ENCODE data around the gene NOP14. TPM values are rescaled to one million over a fixed set of nuclear protein-coding genes. Genes with fewer than 3 reads are reported as not detected.

The NOP14 gene
- total RNA-seq, 3 donors from 2014 or later: 21.2 to 33.1 (median 23.4) TPM

- H3K27me3 ChIP-seq: no peaks in the 10 kb centered on the region
- intact Hi-C loops (cut with DNase I; ENCODE audit: low total_unique reads): no loop called here
- DNase-seq (ENCODE audit: low spot score in 2 of 2): no peak
- H3K9me3 ChIP-seq: no peaks in the 10 kb centered on the region
- H3K36me3 ChIP-seq: no peaks in the 10 kb centered on the region
- TF ChIP-seq POLR2A (IDR thresholded peaks at IDR 0.05): no peak
- TF ChIP-seq CTCF (IDR thresholded peaks at IDR 0.05): no peak
- no peak for TF ChIP-seq POLR2AphosphoS5 (IDR thresholded peaks at IDR 0.05)
- no peak overlapping the region for H3K4me3 ChIP-seq
- peaks cover 0 to 4% of the 10 kb centered on the region in 2 donors for H3K4me1 ChIP-seq
- peak overlapping the region in 1 of 2 donors; percentile 73 for H3K27ac ChIP-seq
Observed at GRCh38 chr4:2913168-2913567, 50.0 kb downstream of the NOP14 start.

- Histone ChIP-seq H3K4me3 (no peak overlapping the region), H3K27me3 (no peaks in the 10 kb centered on the region), H3K9me3 (no peaks in the 10 kb centered on the region), H3K4me1 (peaks cover 0 to 4% of the 10 kb centered on the region in 2 donors), H3K27ac (no peak overlapping the region), H3K36me3 (no peaks in the 10 kb centered on the region)
- no peak for DNase-seq (ENCODE audit: low spot score in 2 of 2)
- TF ChIP-seq POLR2A (IDR thresholded peaks at IDR 0.05) (no peak), CTCF (IDR thresholded peaks at IDR 0.05) (no peak), POLR2AphosphoS5 (IDR thresholded peaks at IDR 0.05) (no peak)
- intact Hi-C loops (cut with DNase I; ENCODE audit: low total_unique reads): no loop called here
Observed at GRCh38 chr4:2911868-2912267, 51.3 kb downstream of the NOP14 start.

- intact Hi-C loops (cut with DNase I; ENCODE audit: low total_unique reads): no loop called here
- TF ChIP-seq POLR2A (IDR thresholded peaks at IDR 0.05) (no peak), POLR2AphosphoS5 (IDR thresholded peaks at IDR 0.05) (no peak), CTCF (IDR thresholded peaks at IDR 0.05) (no peak)
- no peak for DNase-seq (ENCODE audit: low spot score in 2 of 2)
- no peak overlapping the region for H3K27ac ChIP-seq
- no peak overlapping the region for H3K4me3 ChIP-seq
- H3K36me3 ChIP-seq: no peaks in the 10 kb centered on the region
- H3K9me3 ChIP-seq: no peaks in the 10 kb centered on the region
- H3K27me3 ChIP-seq: no peaks in the 10 kb centered on the region
- H3K4me1 ChIP-seq: peaks cover 0 to 4% of the 10 kb centered on the region in 2 donors
Observed at GRCh38 chr4:2910409-2910808, 52.8 kb downstream of the NOP14 start.

GRCh38 chr4:2909583-2909982 lies 53.6 kb downstream of the NOP14 start:
- Histone ChIP-seq H3K27me3 (no peaks in the 10 kb centered on the region), H3K36me3 (peaks cover 5% of the 10 kb centered on the region), H3K9me3 (no peaks in the 10 kb centered on the region), H3K27ac (no peak overlapping the region), H3K4me1 (peaks cover 0 to 4% of the 10 kb centered on the region in 2 donors), H3K4me3 (no peak overlapping the region)
- DNase-seq (ENCODE audit: low spot score in 2 of 2): no peak
- intact Hi-C loops (cut with DNase I; ENCODE audit: low total_unique reads): no loop called here
- TF ChIP-seq CTCF (IDR thresholded peaks at IDR 0.05): no peak
- TF ChIP-seq POLR2A (IDR thresholded peaks at IDR 0.05): no peak
- TF ChIP-seq POLR2AphosphoS5 (IDR thresholded peaks at IDR 0.05): no peak

GRCh38 chr4:2908686-2909085 lies 54.5 kb downstream of the NOP14 start:
- Histone ChIP-seq H3K9me3 (no peaks in the 10 kb centered on the region), H3K4me3 (no peak overlapping the region), H3K4me1 (no peaks in the 10 kb centered on the region), H3K27ac (no peak overlapping the region), H3K36me3 (peaks cover 5% of the 10 kb centered on the region), H3K27me3 (no peaks in the 10 kb centered on the region)
- DNase-seq (ENCODE audit: low spot score in 2 of 2): no peak
- TF ChIP-seq CTCF (IDR thresholded peaks at IDR 0.05) (no peak), POLR2A (IDR thresholded peaks at IDR 0.05) (no peak), POLR2AphosphoS5 (IDR thresholded peaks at IDR 0.05) (no peak)
- intact Hi-C loops (cut with DNase I; ENCODE audit: low total_unique reads): no loop called here

Measured in breast epithelium (tissue), 4 donors.